GM06990 (cell line): Measurements from ENCODE around the gene TNIK.

Experiments used
- DNase-seq: peaks from one replicate; pipeline ENCODE4 v3.0.0-alpha.2; 2011; ENCODE audit not compliant: insufficient read length; ENCODE audit errors: extremely low read depth
- H3K27me3 ChIP-seq: replicated peaks from 2 replicates; pipeline ENCODE4 v1.6.0; 2011; ENCODE audit warnings: low read length; ENCODE audit not compliant: control insufficient read depth, insufficient read depth
- H3K36me3 ChIP-seq: 2 replicates; pipeline ENCODE4 v1.5.1; 2011; ENCODE audit warnings: low read length; ENCODE audit not compliant: control insufficient read depth, insufficient read depth
- H3K4me3 ChIP-seq: replicated peaks from 2 replicates; pipeline ENCODE4 v1.5.1; 2011; ENCODE audit warnings: low read depth, mild to moderate bottlenecking, control low read depth, low read length
- TF ChIP-seq, protein P1 (sequence below): IDR thresholded peaks from 2 replicates; pipeline ENCODE4 v1.5.1; 2011; ENCODE audit warnings: low read length, control low read depth, mild to moderate bottlenecking, inconsistent platforms; ENCODE audit not compliant: insufficient read depth, poor library complexity, severe bottlenecking

Gene TNIK

DNA sequence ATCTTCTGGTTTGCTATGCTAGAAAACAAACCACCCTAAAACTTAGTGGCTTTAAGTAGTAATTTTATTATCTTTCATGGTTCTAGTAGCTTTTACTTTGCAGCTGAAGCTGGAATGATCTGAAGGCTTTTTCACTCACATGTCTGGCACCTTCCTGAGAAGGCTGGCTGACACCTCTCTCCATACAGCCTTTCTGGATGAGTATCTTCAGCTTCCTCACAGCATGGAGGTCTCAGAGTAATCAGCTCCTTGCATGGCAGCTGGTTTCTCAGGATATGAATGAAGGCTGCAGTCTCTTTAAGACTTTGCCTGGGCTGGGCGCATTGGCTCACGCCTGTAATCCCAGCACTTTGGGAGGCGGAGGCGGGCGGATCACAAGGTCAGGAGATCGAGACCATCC is 50.0 kb downstream of the TNIK start:
- Histone ChIP-seq H3K36me3 (no peaks in the 10 kb centered on the region; the same call in none of the 2 replicates), H3K4me3 (no peak overlapping the region), H3K27me3 (no peaks in the 10 kb centered on the region)
- DNase-seq = no peak
- TF ChIP-seq, protein P1, sequence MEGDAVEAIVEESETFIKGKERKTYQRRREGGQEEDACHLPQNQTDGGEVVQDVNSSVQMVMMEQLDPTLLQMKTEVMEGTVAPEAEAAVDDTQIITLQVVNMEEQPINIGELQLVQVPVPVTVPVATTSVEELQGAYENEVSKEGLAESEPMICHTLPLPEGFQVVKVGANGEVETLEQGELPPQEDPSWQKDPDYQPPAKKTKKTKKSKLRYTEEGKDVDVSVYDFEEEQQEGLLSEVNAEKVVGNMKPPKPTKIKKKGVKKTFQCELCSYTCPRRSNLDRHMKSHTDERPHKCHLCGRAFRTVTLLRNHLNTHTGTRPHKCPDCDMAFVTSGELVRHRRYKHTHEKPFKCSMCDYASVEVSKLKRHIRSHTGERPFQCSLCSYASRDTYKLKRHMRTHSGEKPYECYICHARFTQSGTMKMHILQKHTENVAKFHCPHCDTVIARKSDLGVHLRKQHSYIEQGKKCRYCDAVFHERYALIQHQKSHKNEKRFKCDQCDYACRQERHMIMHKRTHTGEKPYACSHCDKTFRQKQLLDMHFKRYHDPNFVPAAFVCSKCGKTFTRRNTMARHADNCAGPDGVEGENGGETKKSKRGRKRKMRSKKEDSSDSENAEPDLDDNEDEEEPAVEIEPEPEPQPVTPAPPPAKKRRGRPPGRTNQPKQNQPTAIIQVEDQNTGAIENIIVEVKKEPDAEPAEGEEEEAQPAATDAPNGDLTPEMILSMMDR = no peak

DNA sequence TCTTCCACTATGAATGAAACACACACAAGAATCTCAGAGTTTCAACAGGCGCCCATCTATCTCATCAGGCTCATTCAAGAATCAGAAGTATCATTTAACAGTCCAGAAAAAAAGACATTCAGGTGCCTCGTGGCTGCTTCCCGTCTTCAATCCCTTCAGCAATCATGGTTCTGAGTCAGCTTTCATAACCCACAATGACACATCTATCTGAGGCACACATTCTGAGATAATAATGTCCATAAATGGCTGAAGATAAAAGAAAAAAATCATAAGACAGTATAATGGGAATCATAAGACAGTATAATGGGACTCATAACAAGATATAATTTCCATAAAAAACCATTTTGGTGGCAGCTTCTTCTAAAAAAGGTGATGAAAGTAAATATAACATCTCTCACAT is 52.4 kb downstream of the TNIK start:
- Histone ChIP-seq H3K4me3 (no peak overlapping the region), H3K36me3 (no peaks in the 10 kb centered on the region; the same call in none of the 2 replicates), H3K27me3 (no peaks in the 10 kb centered on the region)
- TF ChIP-seq, protein P1 = no peak
- DNase-seq = no peak

DNA sequence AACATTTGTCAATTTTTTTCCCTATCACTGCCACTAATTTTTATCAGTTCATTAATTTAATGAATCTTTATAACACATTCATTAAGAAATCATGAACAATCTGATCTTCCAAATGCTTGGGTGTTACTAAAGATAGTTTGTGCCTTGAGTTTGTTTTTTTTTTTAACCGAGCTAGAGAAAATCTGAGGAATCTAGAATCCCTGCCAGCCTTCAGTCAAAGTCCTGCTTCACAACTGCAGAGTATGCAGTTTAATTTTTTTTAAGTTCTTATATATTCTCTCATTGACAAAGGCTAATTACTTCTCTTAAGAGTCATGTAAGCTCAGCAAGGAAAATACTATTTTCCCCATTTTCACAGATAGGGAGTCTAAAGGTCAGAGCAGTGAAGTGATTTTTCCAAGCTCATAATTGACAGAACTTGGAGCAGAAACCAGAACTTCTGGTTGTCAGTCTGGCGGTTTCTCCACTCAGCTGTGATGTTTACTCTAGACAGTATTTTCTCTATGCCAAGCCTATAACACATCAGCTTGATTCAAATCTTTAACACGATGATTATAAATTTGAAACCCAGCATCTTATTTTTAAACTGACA is 55.7 kb downstream of the TNIK start:
- H3K36me3 ChIP-seq = no peaks in the 10 kb centered on the region; the same call in none of the 2 replicates
- no peak for DNase-seq

DNA sequence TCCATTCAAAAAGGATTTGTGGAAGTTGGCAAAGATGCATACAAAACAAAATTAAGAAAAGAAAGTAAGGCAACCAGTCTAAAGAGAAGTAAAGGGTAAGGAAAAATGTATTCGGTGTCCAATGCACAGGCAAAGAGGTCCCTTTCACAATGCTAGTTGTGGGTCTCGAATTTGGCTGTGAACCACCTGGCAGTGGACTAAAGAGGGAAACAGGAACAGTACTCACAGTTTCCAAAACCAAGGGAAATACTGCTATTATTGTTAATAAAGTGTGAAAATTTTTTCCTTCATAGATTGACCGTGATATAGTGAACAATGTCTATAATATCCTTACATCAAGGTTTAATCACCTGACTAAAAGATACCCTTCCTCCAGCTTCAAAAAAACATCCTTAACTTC is 57.9 kb downstream of the TNIK start:
- no peaks in the 10 kb centered on the region for H3K27me3 ChIP-seq
- no peak overlapping the region for H3K4me3 ChIP-seq
- TF ChIP-seq, protein P1 = no peak
- no peak for DNase-seq
- no peaks in the 10 kb centered on the region; the same call in 1 of the 2 replicates for H3K36me3 ChIP-seq

More for the DNA sequence above, 55.7 kb downstream of the TNIK start:
- H3K4me3 ChIP-seq = no peak overlapping the region
- H3K27me3 ChIP-seq = no peaks in the 10 kb centered on the region
- TF ChIP-seq, protein P1 = no peak

DNA sequence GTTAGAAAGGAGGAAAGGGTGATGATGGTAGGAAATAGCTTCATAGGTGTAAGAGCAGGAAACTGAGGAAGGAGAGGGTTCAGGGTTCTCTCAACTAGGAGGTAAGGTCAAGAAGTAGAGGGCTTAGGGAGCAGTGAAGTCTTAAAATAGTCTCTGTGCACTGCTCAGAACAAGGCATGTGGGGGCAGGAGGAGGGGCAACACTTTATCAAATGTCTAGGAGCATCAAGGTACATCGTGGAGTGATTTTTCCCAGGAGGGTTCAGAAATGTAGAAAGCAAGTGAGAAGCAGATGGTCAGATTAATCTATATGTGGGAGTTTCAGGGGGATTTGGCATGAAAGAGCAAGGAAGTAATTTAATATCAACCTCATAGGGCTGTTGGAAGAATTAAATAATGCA is 58.8 kb downstream of the TNIK start:
- H3K36me3 ChIP-seq = no peaks in the 10 kb centered on the region; the same call in 1 of the 2 replicates
- H3K4me3 ChIP-seq = no peak overlapping the region
- H3K27me3 ChIP-seq = no peaks in the 10 kb centered on the region
- DNase-seq = no peak
- TF ChIP-seq, protein P1 = no peak

DNA sequence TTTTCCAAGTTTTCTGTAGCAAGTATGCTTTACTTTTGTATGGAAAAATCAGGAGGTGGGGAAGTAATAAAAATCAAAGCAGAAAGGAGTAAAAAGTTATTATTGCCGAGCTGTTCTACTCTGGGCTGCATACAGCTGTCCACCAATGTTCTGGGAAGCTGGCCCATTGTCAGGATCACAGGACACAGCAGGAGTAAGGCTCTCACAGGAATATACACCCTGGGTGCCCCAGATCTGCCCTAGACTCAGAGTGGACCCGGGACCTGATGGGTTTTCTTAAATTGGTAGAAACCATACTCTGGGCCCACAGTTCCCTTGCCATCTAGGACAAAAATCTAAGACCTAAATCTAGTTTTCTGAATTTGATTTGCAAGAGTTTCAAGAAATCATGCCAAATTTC is 60.4 kb downstream of the TNIK start:
- Histone ChIP-seq H3K4me3 (no peak overlapping the region), H3K27me3 (no peaks in the 10 kb centered on the region), H3K36me3 (no peaks in the 10 kb centered on the region; the same call in 1 of the 2 replicates)
- no peak for DNase-seq
- TF ChIP-seq, protein P1 = no peak
